Measurements from ENCODE around the gene WDR73. TPM values are rescaled to one million over a fixed set of nuclear protein-coding genes. Genes with fewer than 3 reads are reported as not detected.

The WDR73 gene
- total and polyA plus RNA-seq, 9 of the 15 experiments (the other 6 are each of a cell fraction or from before 2014, with no cell fraction given) = 9.2 to 25.4 (median 21.7) TPM

GRCh38 chr15:84608707-84609284 is 45.3 kb downstream of the WDR73 start:
- CTCF ChIA-PET (ENCODE audit: low intra/inter-chr PET ratio) = no interaction called here
- POLR2A ChIA-PET = interaction anchor here (0.6 to 1.6 kb wide), 4 partner anchors 13 to 329 kb away, joined by 3 to 6 read pairs (median 3); no protein-coding TSS in a partner anchor
- BruUV-seq (replicated peaks) = no TSS peak
- Histone ChIP-seq H3K4me3 (no peak overlapping the region), H3K27me3 (ENCODE audit: control insufficient read depth in 2 of 2, insufficient read depth in 2 of 2, low read length in 2 of 2) (no peaks in the 10 kb centered on the region), H3K9ac (ENCODE audit: insufficient read depth in 1 of 2, low read depth in 2 of 2, low read length in 2 of 2) (no peak overlapping the region), H2AFZ (ENCODE audit: low read depth, low read length) (no peak overlapping the region), H3K4me1 (replicated peaks in 1 of 2; ENCODE audit: control insufficient read depth in 2 of 2, insufficient read depth in 2 of 2, low read length in 2 of 2) (peaks cover 5 to 12% of the 10 kb centered on the region in 2 experiments; a peak in 4 of 5 replicates), H4K20me1 (replicated peaks; ENCODE audit: control insufficient read depth, insufficient read depth, low read length) (no peaks in the 10 kb centered on the region), H3K27ac (ENCODE audit: extremely low read depth, low read depth, low read length) (no peak overlapping the region), H3K4me2 (ENCODE audit: insufficient read depth, low read length) (no peak overlapping the region), H3K9me3 (replicated peaks; ENCODE audit: control insufficient read depth, insufficient read depth, low read depth, low read length) (no peaks in the 10 kb centered on the region), H3K36me3 (ENCODE audit: control insufficient read depth, insufficient read depth, low read length) (peaks cover 14% of the 10 kb centered on the region; the same call in 1 of the 3 replicates), H3K79me2 (ENCODE audit: control insufficient read depth, insufficient read depth, low read length) (no peaks in the 10 kb centered on the region), H3K9me1 (ENCODE audit: control insufficient read depth, insufficient read depth, low read length) (no peaks in the 10 kb centered on the region)
- ATAC-seq = no peak
- no peak for FAIRE-seq
- intact Hi-C loops (cut with micrococcal nuclease) (no loop called here), in situ Hi-C loops (cut with MboI) (no loop called here)
- 57% methylated on average over 1 of the region's 1 CpG for whole genome bisulfite sequencing (ENCODE audit: insufficient coverage, low coverage, missing lambda C conversion rate)
- no peak for DNase-seq (ENCODE audit: extremely low read depth in 1 of 4, low spot score in 3 of 4)
- TF ChIP-seq ZFX (CRISPR knock-in tag; IDR thresholded peaks at IDR 0.05) = no peak
- no peak for TF ChIP-seq SNAPC5 (CRISPR knock-in tag; IDR thresholded peaks at IDR 0.05)
- TF ChIP-seq NKRF (IDR thresholded peaks at IDR 0.05; ENCODE audit: borderline replicate concordance) = no peak
- TF ChIP-seq SMAD3 (CRISPR knock-in tag; conservative IDR thresholded peaks at IDR 0.05) = no peak
- TF ChIP-seq CC2D1A (IDR thresholded peaks at IDR 0.05) = no peak
